ENCODE measurements around the gene LTBP1. TPM values are rescaled to one million over a fixed set of nuclear protein-coding genes. Genes with fewer than 3 reads are reported as not detected.

LTBP1 gene
- total and polyA plus RNA-seq, 2 of the 13 experiments (the other 11 are each of a cell fraction or from before 2014, with no cell fraction given): 0.12 to 0.22 TPM

DNA sequence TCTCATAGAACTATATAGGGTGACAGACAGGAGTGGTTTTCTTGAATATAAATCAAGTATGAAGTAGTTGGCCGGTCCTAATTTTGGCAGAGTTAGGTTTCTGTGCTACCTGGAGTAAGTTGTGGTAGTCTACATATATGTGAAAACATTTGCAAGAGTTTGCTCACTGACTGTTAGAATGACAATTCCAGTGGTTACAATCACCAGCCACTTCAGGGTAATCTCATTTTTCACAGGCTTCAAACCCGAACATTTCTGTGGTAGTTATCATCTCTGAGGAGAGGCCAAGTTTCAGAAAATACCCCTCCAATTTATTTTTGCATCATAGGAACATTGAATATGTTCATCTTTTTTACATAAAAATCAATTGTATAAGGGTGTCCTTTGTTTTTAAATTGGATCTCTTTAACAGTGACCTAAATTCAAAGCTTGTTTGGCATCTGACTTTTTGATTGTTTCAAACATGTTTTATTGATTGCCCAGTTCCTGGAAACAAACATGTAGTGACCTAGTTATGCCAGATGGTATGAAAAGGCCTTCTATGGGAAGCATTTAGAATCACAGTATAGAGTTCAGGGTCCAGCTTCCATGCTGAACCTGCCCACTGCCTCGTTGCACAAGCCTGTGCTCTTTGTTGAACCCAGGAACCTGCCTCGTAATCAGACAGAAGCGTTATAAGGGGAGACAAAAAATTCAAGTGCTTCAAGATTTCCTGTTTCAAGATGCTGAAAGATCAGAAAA is 250.6 kb downstream of the LTBP1 start (continued):
- TF ChIP-seq ARHGAP35 (CRISPR knock-in tag; IDR thresholded peaks at IDR 0.05; ENCODE audit: borderline replicate concordance) (no peak), NCOA1 (CRISPR knock-in tag; IDR thresholded peaks at IDR 0.05) (no peak), GZF1 (CRISPR knock-in tag; IDR thresholded peaks at IDR 0.05) (no peak), NR2F6 (IDR thresholded peaks at IDR 0.05) (peak; percentile 49), NR2F6 (CRISPR knock-in tag; IDR thresholded peaks at IDR 0.05) (peak; percentile 52), ZSCAN21 (CRISPR knock-in tag; IDR thresholded peaks at IDR 0.05; ENCODE audit: borderline replicate concordance) (no peak), HOXA9 (CRISPR knock-in tag; IDR thresholded peaks at IDR 0.05; ENCODE audit: borderline replicate concordance) (no peak), HOXD1 (CRISPR knock-in tag; IDR thresholded peaks at IDR 0.05) (no peak), PITX1 (CRISPR knock-in tag; IDR thresholded peaks at IDR 0.05) (peak; percentile 46; the same call in 1 of the 2 replicates), IRF2 (CRISPR knock-in tag; IDR thresholded peaks at IDR 0.05) (peak; percentile 70; the same call in 1 of the 2 replicates), PHB2 (IDR thresholded peaks at IDR 0.05; ENCODE audit: partially characterized antibody) (no peak), BORCS8-MEF2B (CRISPR knock-in tag; IDR thresholded peaks at IDR 0.05) (no peak), FOXJ3 (CRISPR knock-in tag; IDR thresholded peaks at IDR 0.05; ENCODE audit: borderline replicate concordance) (peak; percentile 88; the same call in 1 of the 2 replicates), ZNF619 (CRISPR knock-in tag; IDR thresholded peaks at IDR 0.05) (no peak), JDP2 (CRISPR knock-in tag; IDR thresholded peaks at IDR 0.05; ENCODE audit: borderline replicate concordance) (no peak), ZBTB26 (CRISPR knock-in tag; IDR thresholded peaks at IDR 0.05; ENCODE audit: borderline replicate concordance) (no peak), POGZ (CRISPR knock-in tag; IDR thresholded peaks at IDR 0.05) (peak; percentile 74), ZNF484 (CRISPR knock-in tag; IDR thresholded peaks at IDR 0.05; ENCODE audit: borderline replicate concordance, low read depth) (no peak), MAF1 (CRISPR knock-in tag; IDR thresholded peaks at IDR 0.05; ENCODE audit: borderline replicate concordance) (no peak), ZNF557 (CRISPR knock-in tag; IDR thresholded peaks at IDR 0.05) (0 out of 2 replicates have a peak, but pooled peaks have one; percentile 34), ZNF75D (CRISPR knock-in tag; IDR thresholded peaks at IDR 0.05; ENCODE audit: borderline replicate concordance) (no peak)
- TF ChIP-seq, protein P1, sequence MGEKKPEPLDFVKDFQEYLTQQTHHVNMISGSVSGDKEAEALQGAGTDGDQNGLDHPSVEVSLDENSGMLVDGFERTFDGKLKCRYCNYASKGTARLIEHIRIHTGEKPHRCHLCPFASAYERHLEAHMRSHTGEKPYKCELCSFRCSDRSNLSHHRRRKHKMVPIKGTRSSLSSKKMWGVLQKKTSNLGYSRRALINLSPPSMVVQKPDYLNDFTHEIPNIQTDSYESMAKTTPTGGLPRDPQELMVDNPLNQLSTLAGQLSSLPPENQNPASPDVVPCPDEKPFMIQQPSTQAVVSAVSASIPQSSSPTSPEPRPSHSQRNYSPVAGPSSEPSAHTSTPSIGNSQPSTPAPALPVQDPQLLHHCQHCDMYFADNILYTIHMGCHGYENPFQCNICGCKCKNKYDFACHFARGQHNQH (CRISPR knock-in tag; IDR thresholded peaks at IDR 0.05): peak; percentile 61; the same call in 1 of the 2 replicates
- TF ChIP-seq, protein P2, sequence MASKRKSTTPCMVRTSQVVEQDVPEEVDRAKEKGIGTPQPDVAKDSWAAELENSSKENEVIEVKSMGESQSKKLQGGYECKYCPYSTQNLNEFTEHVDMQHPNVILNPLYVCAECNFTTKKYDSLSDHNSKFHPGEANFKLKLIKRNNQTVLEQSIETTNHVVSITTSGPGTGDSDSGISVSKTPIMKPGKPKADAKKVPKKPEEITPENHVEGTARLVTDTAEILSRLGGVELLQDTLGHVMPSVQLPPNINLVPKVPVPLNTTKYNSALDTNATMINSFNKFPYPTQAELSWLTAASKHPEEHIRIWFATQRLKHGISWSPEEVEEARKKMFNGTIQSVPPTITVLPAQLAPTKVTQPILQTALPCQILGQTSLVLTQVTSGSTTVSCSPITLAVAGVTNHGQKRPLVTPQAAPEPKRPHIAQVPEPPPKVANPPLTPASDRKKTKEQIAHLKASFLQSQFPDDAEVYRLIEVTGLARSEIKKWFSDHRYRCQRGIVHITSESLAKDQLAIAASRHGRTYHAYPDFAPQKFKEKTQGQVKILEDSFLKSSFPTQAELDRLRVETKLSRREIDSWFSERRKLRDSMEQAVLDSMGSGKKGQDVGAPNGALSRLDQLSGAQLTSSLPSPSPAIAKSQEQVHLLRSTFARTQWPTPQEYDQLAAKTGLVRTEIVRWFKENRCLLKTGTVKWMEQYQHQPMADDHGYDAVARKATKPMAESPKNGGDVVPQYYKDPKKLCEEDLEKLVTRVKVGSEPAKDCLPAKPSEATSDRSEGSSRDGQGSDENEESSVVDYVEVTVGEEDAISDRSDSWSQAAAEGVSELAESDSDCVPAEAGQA (IDR thresholded peaks at IDR 0.05; ENCODE audit: low read depth): peak; percentile 42; the same call in 1 of the 2 replicates
- TF ChIP-seq, protein P2 (CRISPR knock-in tag; IDR thresholded peaks at IDR 0.05; ENCODE audit: borderline replicate concordance): no peak

Measured in HepG2 (cell line).